ENCODE results near the gene CHD9NB. TPM values are rescaled to one million over a fixed set of nuclear protein-coding genes. Genes with fewer than 3 reads are reported as not detected.

Gene CHD9NB
- total RNA-seq, 2 donors from 2014 or later, result 3.1 to 12.5 TPM

DNA sequence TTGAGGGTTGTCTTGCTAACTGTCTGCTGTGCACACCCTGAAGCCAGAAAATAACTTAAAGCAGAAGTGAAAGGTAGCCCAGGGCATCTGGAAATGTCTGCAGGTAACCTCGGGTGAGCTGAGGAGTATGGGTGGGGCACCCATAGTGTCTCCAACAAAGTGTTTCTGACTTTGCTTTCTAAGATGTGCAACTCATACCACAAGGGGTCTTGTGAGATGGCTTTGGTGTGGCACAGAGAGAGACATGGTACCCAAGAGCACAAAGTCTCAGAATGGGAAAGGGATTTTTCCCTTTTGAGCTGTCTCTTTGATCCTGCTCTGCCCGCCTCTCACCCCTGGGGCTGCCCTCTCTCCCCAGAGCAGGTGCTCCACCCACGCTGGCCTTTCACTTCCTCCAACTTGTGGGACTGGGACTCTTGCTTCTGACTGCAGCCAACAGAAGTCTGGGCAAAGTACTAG is 9.0 kb upstream of the CHD9NB start:
- WGBS, 2 donors, result 48 to 61% methylated on average over 3 of the region's 3 CpGs
- Histone ChIP-seq H3K4me3 (no peak overlapping the region), H3K4me1 (no peaks in the 10 kb centered on the region), H3K27me3 (no peaks in the 10 kb centered on the region), H3K9me3 (no peaks in the 10 kb centered on the region), H3K36me3 (replicated peaks in 1 of 2; ENCODE audit: insufficient read depth in 1 of 2, low read depth in 2 of 2) (no peaks in the 10 kb centered on the region), H3K27ac (no peak overlapping the region)
- TF ChIP-seq, protein P1, sequence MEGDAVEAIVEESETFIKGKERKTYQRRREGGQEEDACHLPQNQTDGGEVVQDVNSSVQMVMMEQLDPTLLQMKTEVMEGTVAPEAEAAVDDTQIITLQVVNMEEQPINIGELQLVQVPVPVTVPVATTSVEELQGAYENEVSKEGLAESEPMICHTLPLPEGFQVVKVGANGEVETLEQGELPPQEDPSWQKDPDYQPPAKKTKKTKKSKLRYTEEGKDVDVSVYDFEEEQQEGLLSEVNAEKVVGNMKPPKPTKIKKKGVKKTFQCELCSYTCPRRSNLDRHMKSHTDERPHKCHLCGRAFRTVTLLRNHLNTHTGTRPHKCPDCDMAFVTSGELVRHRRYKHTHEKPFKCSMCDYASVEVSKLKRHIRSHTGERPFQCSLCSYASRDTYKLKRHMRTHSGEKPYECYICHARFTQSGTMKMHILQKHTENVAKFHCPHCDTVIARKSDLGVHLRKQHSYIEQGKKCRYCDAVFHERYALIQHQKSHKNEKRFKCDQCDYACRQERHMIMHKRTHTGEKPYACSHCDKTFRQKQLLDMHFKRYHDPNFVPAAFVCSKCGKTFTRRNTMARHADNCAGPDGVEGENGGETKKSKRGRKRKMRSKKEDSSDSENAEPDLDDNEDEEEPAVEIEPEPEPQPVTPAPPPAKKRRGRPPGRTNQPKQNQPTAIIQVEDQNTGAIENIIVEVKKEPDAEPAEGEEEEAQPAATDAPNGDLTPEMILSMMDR (IDR thresholded peaks at IDR 0.05), result no peak
- no peak for TF ChIP-seq POLR2A (IDR thresholded peaks at IDR 0.05)
- intact Hi-C loops (cut with DNase I), result no loop called here
- ATAC-seq (no peak), DNase-seq (peak in 1 of 4 donors; percentile 35)

DNA sequence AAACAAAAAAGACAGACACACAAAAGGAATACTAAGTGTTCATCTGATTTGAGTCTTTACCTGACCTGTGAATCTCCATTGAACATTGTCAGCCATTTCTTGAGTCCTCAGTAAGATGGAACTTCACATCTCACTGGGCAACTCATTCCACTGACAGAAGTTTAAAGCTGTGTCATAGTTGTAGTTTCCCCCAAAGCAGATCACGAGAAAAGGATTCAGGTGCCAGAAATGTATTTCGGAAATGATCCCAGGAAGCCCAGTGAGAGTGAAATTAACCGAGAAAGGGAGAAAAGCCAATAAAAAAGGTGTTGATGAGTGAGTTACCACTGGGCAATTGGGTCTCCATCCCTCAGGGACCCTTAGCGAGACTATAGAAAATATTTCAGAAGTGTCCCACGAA is 8.6 kb upstream of the CHD9NB start:
- intact Hi-C loops (cut with DNase I), result no loop called here
- Histone ChIP-seq H3K4me3 (no peak overlapping the region), H3K27me3 (no peaks in the 10 kb centered on the region), H3K4me1 (peaks cover 4% of the 10 kb centered on the region), H3K36me3 (replicated peaks in 1 of 2; ENCODE audit: insufficient read depth in 1 of 2, low read depth in 2 of 2) (no peaks in the 10 kb centered on the region), H3K9me3 (no peaks in the 10 kb centered on the region), H3K27ac (no peak overlapping the region)
- ATAC-seq, result no peak
- no peak for TF ChIP-seq POLR2A (IDR thresholded peaks at IDR 0.05)
- TF ChIP-seq, protein P1 (IDR thresholded peaks at IDR 0.05), result no peak
- 92 to 93% methylated on average over 5 of the region's 5 CpGs for WGBS, 2 donors
- no peak for DNase-seq

DNA sequence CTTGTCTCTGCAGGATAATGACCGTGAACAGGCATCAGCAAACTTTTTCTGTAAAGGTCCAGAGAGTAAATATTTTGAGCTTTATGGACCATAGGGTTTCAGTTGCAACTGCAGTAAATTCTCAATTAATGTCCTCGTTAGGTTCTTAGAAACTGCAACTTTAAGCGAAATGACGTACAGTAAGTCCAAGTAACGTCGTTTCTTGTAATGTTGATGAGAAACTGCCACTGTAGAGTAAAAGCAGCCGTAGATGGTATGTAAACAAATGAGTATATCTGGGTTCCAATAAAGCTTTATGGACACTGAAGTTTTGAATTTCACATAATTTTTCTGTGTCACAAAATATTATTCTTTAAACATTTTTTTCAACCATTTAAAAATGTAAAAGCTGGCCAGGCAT is 7.0 kb upstream of the CHD9NB start:
- ATAC-seq, result no peak
- TF ChIP-seq, protein P1 (IDR thresholded peaks at IDR 0.05), result no peak
- TF ChIP-seq POLR2A (IDR thresholded peaks at IDR 0.05), result no peak
- Histone ChIP-seq H3K4me3 (no peak overlapping the region), H3K9me3 (no peaks in the 10 kb centered on the region), H3K36me3 (replicated peaks in 1 of 2; ENCODE audit: insufficient read depth in 1 of 2, low read depth in 2 of 2) (no peaks in the 10 kb centered on the region), H3K4me1 (peaks cover 17% of the 10 kb centered on the region), H3K27ac (no peak overlapping the region), H3K27me3 (no peaks in the 10 kb centered on the region)
- WGBS, 2 donors, result 90 to 97% methylated on average over 7 of the region's 7 CpGs
- intact Hi-C loops (cut with DNase I), result no loop called here
- DNase-seq, result no peak

DNA sequence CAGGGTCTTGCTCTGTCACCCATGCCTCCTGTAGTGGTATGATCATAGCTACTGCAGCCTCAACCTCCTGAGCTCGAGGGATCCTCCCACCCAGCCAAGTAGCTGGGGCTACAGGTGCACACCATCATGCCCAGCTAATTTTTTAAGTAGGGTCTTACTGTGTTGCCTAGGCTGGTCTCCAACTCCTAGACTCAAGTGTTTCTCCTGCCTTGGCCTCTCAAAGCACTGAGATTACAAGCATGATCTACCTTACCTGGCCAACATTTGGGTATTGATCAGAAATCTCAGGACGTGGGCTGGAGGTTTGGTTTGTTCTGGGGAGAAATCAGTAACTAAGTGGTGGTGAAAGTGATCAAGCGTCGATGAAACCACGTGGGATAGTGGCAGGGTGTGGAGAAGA is 6.2 kb upstream of the CHD9NB start:
- H3K27ac ChIP-seq, result no peak overlapping the region
- TF ChIP-seq, protein P1 (IDR thresholded peaks at IDR 0.05), result no peak
- no peak for TF ChIP-seq POLR2A (IDR thresholded peaks at IDR 0.05)
- no peaks in the 10 kb centered on the region for H3K27me3 ChIP-seq
- H3K9me3 ChIP-seq, result no peaks in the 10 kb centered on the region
- no peak for DNase-seq
- no peaks in the 10 kb centered on the region for H3K36me3 ChIP-seq (replicated peaks in 1 of 2; ENCODE audit: insufficient read depth in 1 of 2, low read depth in 2 of 2)
- H3K4me1 ChIP-seq, result peaks cover 22% of the 10 kb centered on the region
- intact Hi-C loops (cut with DNase I), result no loop called here
- no peak for ATAC-seq
- 75 to 83% methylated on average over 5 of the region's 5 CpGs for WGBS, 2 donors
- H3K4me3 ChIP-seq, result no peak overlapping the region

DNA sequence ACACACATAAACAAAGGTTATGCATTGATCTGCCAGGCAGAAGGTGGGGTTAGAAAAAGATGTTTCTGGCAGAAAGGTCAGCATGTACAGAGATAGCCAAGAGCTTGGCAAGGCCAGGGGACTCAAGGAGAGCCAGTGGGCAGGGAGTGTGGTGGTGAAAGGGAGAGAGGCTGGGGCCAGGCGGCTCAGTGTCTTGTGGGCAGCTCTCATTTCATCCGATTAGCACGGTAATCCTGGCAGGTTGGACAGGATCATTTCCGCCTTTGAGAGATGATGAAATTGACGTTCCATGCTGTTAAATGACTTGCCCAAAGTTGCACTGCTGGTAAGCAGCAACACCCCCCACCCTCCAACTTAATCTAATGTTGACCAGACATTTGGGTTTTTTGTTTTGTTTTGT is 5.7 kb upstream of the CHD9NB start:
- H3K4me1 ChIP-seq, result peaks cover 24% of the 10 kb centered on the region

More for the DNA sequence above, 5.7 kb upstream of the CHD9NB start:
- no peak for TF ChIP-seq POLR2A (IDR thresholded peaks at IDR 0.05)
- TF ChIP-seq, protein P1 (IDR thresholded peaks at IDR 0.05), result no peak
- H3K9me3 ChIP-seq, result no peaks in the 10 kb centered on the region
- no peaks in the 10 kb centered on the region for H3K27me3 ChIP-seq
- DNase-seq, result no peak
- ATAC-seq, result no peak
- H3K4me3 ChIP-seq, result no peak overlapping the region
- H3K27ac ChIP-seq, result no peak overlapping the region
- no peaks in the 10 kb centered on the region for H3K36me3 ChIP-seq (replicated peaks in 1 of 2; ENCODE audit: insufficient read depth in 1 of 2, low read depth in 2 of 2)
- WGBS, 2 donors, result 77 to 88% methylated on average over 5 of the region's 5 CpGs
- intact Hi-C loops (cut with DNase I), result no loop called here

All from body of pancreas (tissue), 4 donors.